Kidney (tissue), 14 donors: ENCODE results near the gene AEBP2. TPM values are rescaled to one million over a fixed set of nuclear protein-coding genes. Genes with fewer than 3 reads are reported as not detected.

Experiments used
- DNase-seq, 5 donors: peaks; one replicate each; pipeline ENCODE4 v3.0.0-alpha.2; 2013 to 2020
- FAIRE-seq: peaks from 2 replicates; lab custom pipeline; 2012; peaks lifted over from hg19 to GRCh38; lab: Jason Lieb, UNC
- H3K27ac ChIP-seq, 2 donors: one replicate each; pipeline ENCODE4 v1.7.0; 2013; ENCODE audit warnings: low read depth in 2 of 2, low read length in 2 of 2, inconsistent platforms in 1 of 2
- H3K27me3 ChIP-seq: one replicate; pipeline ENCODE4 v1.7.1; 2013; ENCODE audit warnings: low read length, inconsistent platforms; ENCODE audit not compliant: control insufficient read depth, insufficient read depth
- H3K36me3 ChIP-seq, 3 donors: one replicate each; pipeline versions ENCODE4 v1.7.0 to v1.7.1; 2013; ENCODE audit warnings: low read length in 3 of 3, control low read depth in 1 of 3, inconsistent platforms in 1 of 3; ENCODE audit not compliant: insufficient read depth in 3 of 3, control insufficient read depth in 2 of 3
- H3K4me1 ChIP-seq, 3 donors: one replicate each; pipeline versions ENCODE4 v1.7.0 to v1.7.1; 2013; ENCODE audit warnings: low read length in 3 of 3, inconsistent platforms in 1 of 3, low read depth in 1 of 3; ENCODE audit not compliant: control insufficient read depth in 2 of 3, insufficient read depth in 2 of 3
- H3K4me3 ChIP-seq, 3 donors: one replicate each; pipeline versions ENCODE4 v1.7.0 to v1.8.1; 2013; ENCODE audit warnings: low read length in 3 of 3, control low read depth in 1 of 3, inconsistent platforms in 1 of 3
- H3K9ac ChIP-seq, 3 donors: one replicate each; pipeline versions ENCODE4 v1.7.0 to v1.7.1; 2013; ENCODE audit warnings: low read length in 3 of 3, control low read depth in 1 of 3, inconsistent platforms in 1 of 3
- H3K9me3 ChIP-seq, 3 donors: one replicate each; pipeline versions ENCODE4 v1.7.0 to v1.7.1; 2013; ENCODE audit warnings: low read length in 3 of 3, control low read depth in 1 of 3, inconsistent platforms in 1 of 3; ENCODE audit not compliant: control insufficient read depth in 2 of 3, insufficient read depth in 1 of 3
- CTCF ChIP-seq: IDR thresholded peaks from 3 replicates; pipeline ENCODE4 v1.5.1; 2012; ENCODE audit warnings: mild to moderate bottlenecking, moderate library complexity, borderline replicate concordance; ENCODE audit not compliant: insufficient read depth; ENCODE audit errors: extremely low read depth
- intact Hi-C: fragments of 100-400 bp; cut with DNase I; formaldehyde crosslinking; loops from one replicate; pipeline ENCODE4 v1.11.1; 2022
- polyA plus RNA-seq: library from polyadenylated mRNA; stranded (reverse); fragments of 350-450 nt; fragmentation: Illumina TruSeq; extraction: RNeasy Lipid Tissue Mini Kit (QIAGEN cat#74804); gene quantifications from one replicate; pipeline ENCODE4 v1.2.3, GENCODE V29; 2014; ENCODE audit warnings: low read depth, low replicate concordance; ENCODE audit not compliant: insufficient read depth
- total RNA-seq: library from RNA; stranded (reverse); fragmentation: NEBNext Ultra II Directional; extraction: Animal tissue kit (Norgen Biotek cat#: 25700); gene quantifications from one replicate; pipeline ENCODE4 v1.2.1, GENCODE V29; 2021
- donor health status: control.
- donor health status: control.
- donor health status: control.
- donor health status: control.
- donor health status: control.
- donor health status: DM: yes; HTN: yes; CAD: no.
- donor health status: Normal renal cell carcinoma (clear cell type).

The AEBP2 gene
- total and polyA plus RNA-seq, 2 donors from 2014 or later: 12.0 to 46.4 TPM

- FAIRE-seq: no peak
- Histone ChIP-seq H3K9ac (no peak overlapping the region), H3K9me3 (no peaks in the 10 kb centered on the region), H3K4me1 (peaks cover 0 to 14% (median 5%) of the 10 kb centered on the region in 3 donors), H3K36me3 (no peaks in the 10 kb centered on the region), H3K27ac (no peak overlapping the region), H3K27me3 (no peaks in the 10 kb centered on the region), H3K4me3 (no peak overlapping the region)
- DNase-seq: no peak
- TF ChIP-seq CTCF: no peak
- intact Hi-C loops: no loop called here
These were observed 41.2 kb downstream of the AEBP2 start for GRCh38 chr12:19480459-19480858.

- Histone ChIP-seq H3K4me1 (peaks cover 0 to 14% (median 5%) of the 10 kb centered on the region in 3 donors), H3K27me3 (no peaks in the 10 kb centered on the region), H3K9me3 (no peaks in the 10 kb centered on the region), H3K27ac (no peak overlapping the region), H3K9ac (no peak overlapping the region), H3K4me3 (no peak overlapping the region), H3K36me3 (no peaks in the 10 kb centered on the region)
- TF ChIP-seq CTCF: no peak
- DNase-seq: no peak
- intact Hi-C loops: no loop called here
- no peak for FAIRE-seq
These were observed 42.7 kb downstream of the AEBP2 start for GRCh38 chr12:19482036-19482435.

- H3K27ac ChIP-seq: no peak overlapping the region
- no peaks in the 10 kb centered on the region for H3K36me3 ChIP-seq
- no peak for FAIRE-seq
- H3K4me1 ChIP-seq: peaks cover 0 to 14% (median 5%) of the 10 kb centered on the region in 3 donors
- H3K4me3 ChIP-seq: no peak overlapping the region
- intact Hi-C loops: no loop called here
- no peak overlapping the region for H3K9ac ChIP-seq
- no peak for TF ChIP-seq CTCF
- H3K27me3 ChIP-seq: no peaks in the 10 kb centered on the region
- DNase-seq: no peak
- no peaks in the 10 kb centered on the region for H3K9me3 ChIP-seq
These were observed 43.3 kb downstream of the AEBP2 start for GRCh38 chr12:19482551-19483109.

GRCh38 chr12:19483727-19484126 is 44.4 kb downstream of the AEBP2 start:
- Histone ChIP-seq H3K9me3 (no peaks in the 10 kb centered on the region), H3K4me1 (peaks cover 0 to 14% (median 5%) of the 10 kb centered on the region in 3 donors), H3K4me3 (no peak overlapping the region), H3K36me3 (no peaks in the 10 kb centered on the region), H3K27me3 (no peaks in the 10 kb centered on the region), H3K9ac (no peak overlapping the region), H3K27ac (no peak overlapping the region)
- no peak for FAIRE-seq
- no peak for DNase-seq
- intact Hi-C loops: no loop called here
- no peak for TF ChIP-seq CTCF
